Activated CD8-positive, alpha-beta memory T cell treated with anti-CD3 and anti-CD28 coated beads for 4 hours (primary cell): Measurements from ENCODE around the gene SEC14L2.
A peak's percentile ranks its signal among the peaks of the same experiment; 100 is the strongest.
"Not testable (repeated sequence)": the region's sequence is repeated elsewhere in the genome, so short reads cannot be mapped to it uniquely, and the experiment has no call there.

Source experiments
- DNase-seq, 2 donors: peaks; one replicate each; pipeline ENCODE4 v3.0.0-alpha.2; 2020; ENCODE audit warnings: low read depth in 2 of 2

The SEC14L2 gene

GRCh38 chr22:30426388-30427353 is 29.9 kb downstream of the SEC14L2 start:
- DNase-seq = peak; percentile 70 to 78

- no peak for DNase-seq
Measured at GRCh38 chr22:30427871-30428270, 31.1 kb downstream of the SEC14L2 start.

- DNase-seq = no peak
Measured at GRCh38 chr22:30429887-30430286, 33.1 kb downstream of the SEC14L2 start.

DNA sequence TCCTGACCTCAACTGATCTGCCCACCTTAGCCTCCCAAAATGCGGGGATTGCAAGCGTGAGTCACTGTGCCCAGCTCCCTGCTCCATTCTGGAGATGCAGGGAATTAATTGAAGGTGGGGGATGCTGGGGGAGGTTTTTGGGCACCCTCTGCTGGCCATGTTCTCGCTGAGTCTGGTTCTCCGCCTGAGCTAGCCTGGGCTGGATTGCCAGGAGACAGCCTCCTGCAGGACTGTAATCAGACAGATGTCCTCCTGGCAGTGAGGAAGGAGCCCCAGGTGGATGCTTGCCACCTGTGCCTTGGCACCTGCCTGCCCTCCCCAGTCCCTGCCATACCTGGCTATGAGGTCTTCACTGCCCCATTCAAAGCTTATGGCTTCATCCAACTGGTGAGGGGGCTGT is 34.1 kb downstream of the SEC14L2 start:
- no peak for DNase-seq

- DNase-seq = no peak
Measured at GRCh38 chr22:30432096-30432495, 35.3 kb downstream of the SEC14L2 start.

GRCh38 chr22:30432520-30432919 is 35.7 kb downstream of the SEC14L2 start:
- DNase-seq = no peak

DNA sequence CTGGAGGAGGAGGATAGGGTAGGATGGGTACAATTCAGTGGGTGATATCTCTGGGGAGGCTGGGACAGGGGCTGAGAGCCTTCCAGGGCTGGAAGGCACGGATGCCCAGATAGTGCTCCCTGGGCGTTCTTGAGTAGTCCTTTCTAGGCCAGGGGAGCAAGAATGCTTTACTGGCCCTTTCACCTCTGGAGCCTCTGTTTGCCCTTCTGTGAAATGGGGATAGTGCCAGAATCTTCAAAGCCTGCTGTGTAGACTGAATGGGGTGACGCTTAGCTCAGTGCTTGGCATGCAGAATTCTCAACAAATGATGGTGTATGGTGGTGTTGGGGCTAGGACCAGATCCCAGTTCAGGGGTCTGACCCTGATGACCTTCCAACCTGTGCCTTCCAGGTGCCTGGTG is 36.4 kb downstream of the SEC14L2 start:
- DNase-seq = no peak

DNA sequence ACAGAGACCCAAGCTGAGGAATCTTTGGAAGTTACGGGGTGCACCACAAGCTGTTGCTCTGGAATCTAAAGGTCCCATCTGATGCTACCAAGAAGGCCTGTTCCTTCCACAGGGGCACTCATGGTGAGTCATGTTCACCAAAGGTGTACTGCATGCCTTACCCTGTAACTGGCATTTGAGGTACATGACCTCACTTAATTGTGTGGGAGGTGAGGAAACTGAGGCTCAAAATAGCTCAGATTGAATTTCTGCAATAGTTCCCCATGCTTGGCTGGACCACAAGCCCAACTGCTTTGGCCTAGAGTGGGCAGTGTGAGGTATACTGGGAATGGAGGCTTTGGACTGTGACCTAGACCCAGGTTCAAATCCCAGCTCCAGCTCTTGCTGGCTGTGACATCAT is 37.0 kb downstream of the SEC14L2 start:
- no peak for DNase-seq

- DNase-seq = no peak
Measured at GRCh38 chr22:30434843-30435242, 38.0 kb downstream of the SEC14L2 start.

DNA sequence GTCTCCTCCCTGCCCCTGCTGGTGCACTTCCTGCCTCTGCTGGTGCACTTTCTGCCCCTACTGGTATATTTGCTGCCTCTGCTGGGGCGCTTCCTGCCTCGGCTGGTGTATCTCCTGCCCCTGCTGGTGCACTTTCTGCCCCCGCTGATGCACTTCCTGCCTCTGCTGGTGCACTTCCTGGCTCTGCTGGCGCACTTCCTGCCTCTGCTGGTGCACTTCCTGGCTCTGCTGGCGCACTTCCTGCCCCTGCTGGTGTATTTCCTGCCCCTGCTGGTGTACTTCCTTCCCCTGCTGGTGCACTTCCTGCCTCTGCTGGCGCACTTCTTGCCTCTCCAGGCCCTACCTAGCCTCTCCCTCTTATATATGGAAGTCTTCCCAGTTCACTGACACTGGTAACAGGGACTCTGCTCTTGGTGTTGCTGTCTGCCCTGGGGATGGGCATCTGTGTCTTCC is 38.9 kb downstream of the SEC14L2 start:
- peak; percentile 58 to 74 for DNase-seq

DNA sequence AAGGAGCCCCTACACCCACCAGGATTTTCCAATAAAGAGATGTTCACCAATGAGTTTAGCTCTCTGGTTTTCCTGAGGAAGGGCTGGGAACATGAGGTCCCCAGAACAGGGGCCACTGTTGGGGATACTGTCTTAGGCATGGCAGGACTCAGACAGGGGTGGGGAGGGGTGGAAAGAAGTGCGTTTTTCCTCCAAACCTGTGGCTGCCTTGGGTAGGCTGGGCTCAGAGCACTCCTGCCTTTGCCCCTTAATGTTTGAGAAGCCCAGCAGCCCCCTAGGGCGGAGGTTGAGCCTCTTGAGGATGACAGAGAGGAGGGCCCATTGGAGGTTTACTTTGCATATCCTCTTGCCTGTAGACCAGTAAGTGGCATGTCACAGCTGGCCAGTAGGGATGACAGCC is 39.4 kb downstream of the SEC14L2 start:
- DNase-seq = no peak

- no peak for DNase-seq
Measured at GRCh38 chr22:30438559-30438958, 41.7 kb downstream of the SEC14L2 start.

- no peak for DNase-seq
Measured at GRCh38 chr22:30439226-30439625, 42.4 kb downstream of the SEC14L2 start.

GRCh38 chr22:30439836-30440235 is 43.0 kb downstream of the SEC14L2 start:
- no peak for DNase-seq

GRCh38 chr22:30441088-30441487 is 44.3 kb downstream of the SEC14L2 start:
- DNase-seq = no peak

DNA sequence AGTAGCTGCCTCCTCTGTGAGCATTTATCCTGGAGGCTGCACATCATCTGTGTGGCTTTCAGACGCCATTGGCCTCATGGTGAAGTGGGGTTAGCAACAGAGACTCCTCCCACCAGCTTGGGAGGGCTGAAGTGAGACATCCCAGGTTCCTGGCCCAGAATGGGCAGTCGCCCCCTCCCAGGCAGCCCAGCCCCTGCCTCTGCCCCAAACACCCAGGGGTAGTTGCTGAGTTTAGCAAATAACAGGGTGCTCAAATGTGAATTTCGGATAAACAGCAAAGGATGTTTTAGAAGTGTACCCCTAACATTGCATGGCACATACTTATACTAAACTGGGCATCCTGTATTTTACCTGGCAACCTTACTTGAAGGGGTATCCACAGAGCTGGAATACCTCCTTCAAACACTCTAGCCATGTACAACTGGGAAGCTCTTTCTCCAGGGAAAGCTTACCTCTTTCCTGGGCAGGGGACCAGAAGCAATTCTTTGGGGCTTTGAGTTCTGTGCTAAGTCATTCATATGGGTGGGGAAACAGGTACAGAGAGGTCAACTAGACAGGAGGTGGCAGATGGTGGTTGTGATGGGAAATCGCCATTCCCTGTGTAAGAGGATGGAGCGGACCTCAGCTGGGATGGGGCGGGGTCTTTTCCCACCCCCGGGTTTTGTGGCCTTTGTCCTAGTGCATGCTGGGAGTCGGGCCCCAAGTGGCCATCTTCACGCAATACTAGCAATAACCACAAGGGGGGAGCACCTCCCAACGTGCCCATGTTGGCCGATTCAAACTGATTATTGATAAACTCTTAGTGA is 48.0 kb downstream of the SEC14L2 start:
- no peak for DNase-seq

GRCh38 chr22:30445438-30446145 is 48.8 kb downstream of the SEC14L2 start:
- DNase-seq = no peak

DNA sequence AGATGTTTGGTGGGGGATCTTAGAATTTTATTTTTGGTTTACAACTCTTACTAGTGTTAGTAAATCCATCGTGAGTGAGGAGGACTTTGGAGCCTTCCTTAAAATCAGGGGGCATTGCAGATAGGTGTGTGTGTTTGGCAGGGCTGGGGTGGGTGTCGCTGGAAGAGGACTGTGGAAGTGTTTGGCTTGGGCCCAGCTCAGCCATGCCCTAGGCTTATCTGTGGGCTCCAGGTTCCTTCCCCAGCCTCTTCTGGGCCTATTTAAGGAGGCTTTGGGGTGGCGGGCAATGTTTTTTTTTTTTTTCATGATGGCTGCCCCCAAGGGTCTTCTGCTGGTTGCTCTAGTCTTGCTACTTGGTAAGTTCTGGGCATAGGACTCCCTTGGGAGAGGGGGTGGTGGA is 50.8 kb downstream of the SEC14L2 start:
- no peak for DNase-seq

GRCh38 chr22:30451488-30451887 is 54.7 kb downstream of the SEC14L2 start:
- not testable (repeated sequence) for DNase-seq

DNA sequence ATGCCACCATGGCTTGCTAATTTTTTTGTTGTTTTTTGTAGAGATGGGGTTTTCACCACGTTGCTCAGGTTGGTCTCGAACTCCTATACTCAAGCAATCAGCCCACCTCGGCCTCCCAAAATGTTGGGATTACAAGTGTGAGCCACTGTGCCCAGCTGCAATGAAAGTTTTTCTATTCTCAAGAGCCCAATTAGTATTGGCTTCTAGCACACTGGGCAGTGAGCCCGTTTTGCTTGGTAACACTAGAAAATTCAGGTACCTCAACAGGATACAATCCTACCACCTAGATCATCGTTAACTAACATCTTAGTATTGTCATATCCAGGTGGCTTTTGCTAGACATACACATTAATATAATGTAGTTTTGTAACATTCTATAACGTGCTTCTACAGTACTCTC is 56.0 kb downstream of the SEC14L2 start:
- no peak for DNase-seq

- no peak for DNase-seq
Measured at GRCh38 chr22:30453731-30454510, 57.1 kb downstream of the SEC14L2 start.
